ENCODE data around the gene COA5. TPM values are rescaled to one million over a fixed set of nuclear protein-coding genes. Genes with fewer than 3 reads are reported as not detected.

The COA5 gene
- total RNA-seq, 1 donor from 2014 or later: 21.6 TPM

DNA sequence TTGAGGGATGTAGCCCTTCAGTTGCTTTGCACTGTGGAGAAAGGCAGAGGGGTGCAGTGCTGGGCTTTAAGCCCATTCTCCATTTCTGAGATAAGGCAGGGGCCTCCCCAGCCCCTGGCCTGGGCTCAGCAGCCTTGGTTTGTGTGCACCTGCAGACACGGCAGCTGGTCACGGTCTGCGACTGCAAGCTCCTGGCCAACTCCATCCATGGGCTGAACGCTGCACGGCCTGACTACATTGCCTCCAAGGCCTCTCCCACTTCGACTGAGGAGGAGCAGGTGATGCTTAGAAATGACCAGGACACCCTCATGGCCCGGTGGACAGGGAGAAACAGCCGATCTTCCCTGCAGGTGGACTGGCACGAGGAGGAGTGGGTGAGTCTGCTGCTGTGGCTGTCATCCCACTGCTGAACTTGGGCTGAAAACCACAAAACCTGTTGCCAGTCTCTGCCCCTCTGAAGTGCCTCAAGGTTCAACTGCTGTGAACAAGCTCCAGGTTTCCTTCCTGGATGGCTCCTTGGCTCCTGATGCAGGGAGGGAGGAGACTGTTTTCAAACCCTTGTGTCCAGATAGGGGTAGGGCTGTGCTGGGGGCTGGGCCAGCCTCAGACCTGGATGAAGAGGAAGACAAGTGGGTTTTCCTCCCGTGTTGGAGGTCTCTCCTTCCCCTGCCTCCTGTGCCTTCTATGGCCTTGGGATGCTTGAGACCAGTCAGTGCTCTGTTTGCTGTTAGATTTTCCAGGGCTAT is 54.0 kb downstream of the COA5 start:
- Mint-ChIP-seq H3K27me3 (ENCODE audit: unreplicated experiment) (no peaks in the 10 kb centered on the region), H3K27ac (ENCODE audit: unreplicated experiment) (no peak overlapping the region), H3K36me3 (ENCODE audit: low read depth, unreplicated experiment) (peaks cover 31% of the 10 kb centered on the region), H3K4me1 (ENCODE audit: unreplicated experiment) (no peaks in the 10 kb centered on the region), H3K4me3 (ENCODE audit: unreplicated experiment) (no peak overlapping the region), H3K9me3 (ENCODE audit: unreplicated experiment) (no peaks in the 10 kb centered on the region)
- TF ChIP-seq, protein P1, sequence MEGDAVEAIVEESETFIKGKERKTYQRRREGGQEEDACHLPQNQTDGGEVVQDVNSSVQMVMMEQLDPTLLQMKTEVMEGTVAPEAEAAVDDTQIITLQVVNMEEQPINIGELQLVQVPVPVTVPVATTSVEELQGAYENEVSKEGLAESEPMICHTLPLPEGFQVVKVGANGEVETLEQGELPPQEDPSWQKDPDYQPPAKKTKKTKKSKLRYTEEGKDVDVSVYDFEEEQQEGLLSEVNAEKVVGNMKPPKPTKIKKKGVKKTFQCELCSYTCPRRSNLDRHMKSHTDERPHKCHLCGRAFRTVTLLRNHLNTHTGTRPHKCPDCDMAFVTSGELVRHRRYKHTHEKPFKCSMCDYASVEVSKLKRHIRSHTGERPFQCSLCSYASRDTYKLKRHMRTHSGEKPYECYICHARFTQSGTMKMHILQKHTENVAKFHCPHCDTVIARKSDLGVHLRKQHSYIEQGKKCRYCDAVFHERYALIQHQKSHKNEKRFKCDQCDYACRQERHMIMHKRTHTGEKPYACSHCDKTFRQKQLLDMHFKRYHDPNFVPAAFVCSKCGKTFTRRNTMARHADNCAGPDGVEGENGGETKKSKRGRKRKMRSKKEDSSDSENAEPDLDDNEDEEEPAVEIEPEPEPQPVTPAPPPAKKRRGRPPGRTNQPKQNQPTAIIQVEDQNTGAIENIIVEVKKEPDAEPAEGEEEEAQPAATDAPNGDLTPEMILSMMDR (IDR thresholded peaks at IDR 0.05; ENCODE audit: unreplicated experiment): no peak
- no peak for DNase-seq (ENCODE audit: low spot score)

GRCh38 chr2:98552499-98553179 is 55.7 kb downstream of the COA5 start:
- no peak for DNase-seq (ENCODE audit: low spot score)
- Mint-ChIP-seq H3K27ac (ENCODE audit: unreplicated experiment) (peak overlapping the region; percentile 9), H3K36me3 (ENCODE audit: low read depth, unreplicated experiment) (peaks cover 33% of the 10 kb centered on the region), H3K4me3 (ENCODE audit: unreplicated experiment) (no peak overlapping the region), H3K27me3 (ENCODE audit: unreplicated experiment) (no peaks in the 10 kb centered on the region), H3K4me1 (ENCODE audit: unreplicated experiment) (peaks cover 7% of the 10 kb centered on the region), H3K9me3 (ENCODE audit: unreplicated experiment) (no peaks in the 10 kb centered on the region)
- TF ChIP-seq, protein P1 (IDR thresholded peaks at IDR 0.05; ENCODE audit: unreplicated experiment): no peak

GRCh38 chr2:98551316-98551715 is 57.0 kb downstream of the COA5 start:
- no peak overlapping the region for H3K4me3 Mint-ChIP-seq (ENCODE audit: unreplicated experiment)
- TF ChIP-seq, protein P1 (IDR thresholded peaks at IDR 0.05; ENCODE audit: unreplicated experiment): no peak
- no peak for DNase-seq (ENCODE audit: low spot score)
- H3K27me3 Mint-ChIP-seq (ENCODE audit: unreplicated experiment): peaks cover 1% of the 10 kb centered on the region
- H3K36me3 Mint-ChIP-seq (ENCODE audit: low read depth, unreplicated experiment): peaks cover 39% of the 10 kb centered on the region
- H3K4me1 Mint-ChIP-seq (ENCODE audit: unreplicated experiment): peaks cover 17% of the 10 kb centered on the region
- no peaks in the 10 kb centered on the region for H3K9me3 Mint-ChIP-seq (ENCODE audit: unreplicated experiment)
- H3K27ac Mint-ChIP-seq (ENCODE audit: unreplicated experiment): peak overlapping the region; percentile 42

DNA sequence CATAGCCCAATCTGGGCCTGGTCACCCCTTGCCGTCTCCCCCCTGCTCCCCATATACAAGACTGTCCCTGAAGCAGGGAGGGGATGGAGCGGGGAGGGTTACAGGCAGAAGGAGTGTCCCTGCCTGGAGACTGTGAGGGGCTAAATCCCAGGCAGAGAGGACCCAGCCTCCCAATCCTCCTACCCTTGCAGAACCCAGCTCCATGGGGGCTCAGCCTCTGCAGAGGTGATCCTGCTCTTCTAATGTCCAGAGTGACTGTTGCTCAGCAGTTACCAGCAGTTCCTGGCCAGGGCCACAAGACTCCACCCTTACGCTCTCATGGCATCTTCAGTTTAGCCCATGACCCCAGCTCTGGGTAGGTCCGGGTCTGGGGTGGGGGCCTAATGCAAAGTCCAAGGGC is 58.1 kb downstream of the COA5 start:
- TF ChIP-seq, protein P1 (IDR thresholded peaks at IDR 0.05; ENCODE audit: unreplicated experiment): no peak
- Mint-ChIP-seq H3K4me3 (ENCODE audit: unreplicated experiment) (no peak overlapping the region), H3K27me3 (ENCODE audit: unreplicated experiment) (peaks cover 1% of the 10 kb centered on the region), H3K36me3 (ENCODE audit: low read depth, unreplicated experiment) (peaks cover 40% of the 10 kb centered on the region), H3K9me3 (ENCODE audit: unreplicated experiment) (no peaks in the 10 kb centered on the region), H3K27ac (ENCODE audit: unreplicated experiment) (no peak overlapping the region), H3K4me1 (ENCODE audit: unreplicated experiment) (peaks cover 17% of the 10 kb centered on the region)
- no peak for DNase-seq (ENCODE audit: low spot score)

Other genes with a start within 250 kb of the COA5 start
- 26.8 TPM for gene INPP4A, start 163.7 kb downstream of the COA5 start, total RNA-seq (ENCODE audit: unreplicated experiment)
- gene UNC50, start 77 bp upstream of the COA5 start, total RNA-seq (ENCODE audit: unreplicated experiment): 33.0 TPM
- 7.3 TPM for gene MGAT4A, start 122.6 kb upstream of the COA5 start, total RNA-seq (ENCODE audit: unreplicated experiment)

All from endothelial cell (in vitro differentiated cells).